Measurements from ENCODE around the gene CDH15.

DNA sequence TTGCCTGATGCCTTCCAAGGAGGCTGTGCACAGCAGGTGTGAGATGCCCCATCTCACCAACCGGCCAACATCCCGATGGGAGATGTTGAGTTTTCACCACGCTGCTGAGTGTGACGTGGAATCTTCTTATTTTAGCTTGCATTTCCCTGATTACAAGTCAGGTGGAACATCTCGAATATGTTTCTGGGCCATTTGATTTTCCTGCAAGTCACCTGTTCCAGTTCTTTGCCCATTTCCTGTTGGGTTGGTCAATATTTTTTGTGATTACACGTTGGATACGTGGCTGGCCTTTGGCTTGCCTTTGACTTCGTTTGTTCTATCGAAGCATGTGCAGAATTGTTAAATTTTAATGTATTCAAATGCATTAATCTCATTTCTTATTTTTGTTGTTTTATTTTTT, 8.3 kb upstream of the CDH15 start:
- TF ChIP-seq CTCF (IDR thresholded peaks at IDR 0.05; ENCODE audit: borderline replicate concordance, extremely low read depth, low read length, poor library complexity, severe bottlenecking) = no peak
- TF ChIP-seq EZH2 (IDR thresholded peaks at IDR 0.05; ENCODE audit: borderline replicate concordance, low read depth, low read length, severe bottlenecking) = no peak
